ENCODE results near the gene SERPINB5. TPM values are rescaled to one million over a fixed set of nuclear protein-coding genes. Genes with fewer than 3 reads are reported as not detected.

SERPINB5 gene
- total and polyA plus RNA-seq, 4 donors, result 0.10 to 2.3 TPM; not detected in 2

DNA sequence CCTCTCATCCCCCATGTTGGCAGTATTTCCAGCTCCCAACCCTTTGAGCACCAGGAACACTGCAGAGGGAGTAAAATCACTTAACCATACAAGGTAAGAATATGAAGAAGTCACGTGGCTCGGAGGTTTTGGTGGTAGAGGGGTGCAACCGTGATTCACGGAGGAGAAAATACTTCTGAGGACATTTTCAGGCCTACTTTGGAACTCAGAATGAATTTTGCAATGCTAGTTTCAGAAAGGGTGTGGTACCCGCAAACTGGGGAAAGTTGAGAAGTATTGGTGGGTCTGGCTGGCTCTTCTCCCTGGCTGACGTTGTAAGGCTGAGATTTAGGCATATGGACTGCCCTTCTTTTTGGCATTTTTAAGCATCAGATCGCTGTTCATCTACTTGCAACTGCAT is 442 bp downstream of the SERPINB5 start:
- DNase-seq, result no peak
- WGBS, 2 donors, result 85 to 89% methylated on average over 7 of the region's 7 CpGs
- peaks cover 0 to 2% of the 10 kb centered on the region in 2 donors for H3K27me3 ChIP-seq (ENCODE audit: control insufficient read depth in 1 of 2, insufficient read depth in 2 of 2, low read length in 1 of 2)
- H3K27ac ChIP-seq (ENCODE audit: low read depth in 1 of 2, low read length in 2 of 2), result no peak overlapping the region
- intact Hi-C loops (cut with DNase I), result no loop called here
- H3K4me3 ChIP-seq (ENCODE audit: low read length in 2 of 2), result no peak overlapping the region
- H3K9me3 ChIP-seq (ENCODE audit: control insufficient read depth, low read length), result no peaks in the 10 kb centered on the region
- H3K36me3 ChIP-seq (ENCODE audit: control insufficient read depth in 1 of 2, insufficient read depth in 2 of 2, low read length in 1 of 2), result no peaks in the 10 kb centered on the region
- no peak for ATAC-seq (ENCODE audit: low FRiP score)
- no peaks in the 10 kb centered on the region for H3K4me1 ChIP-seq (ENCODE audit: control insufficient read depth in 1 of 2, insufficient read depth in 2 of 2, low read length in 2 of 2)

DNA sequence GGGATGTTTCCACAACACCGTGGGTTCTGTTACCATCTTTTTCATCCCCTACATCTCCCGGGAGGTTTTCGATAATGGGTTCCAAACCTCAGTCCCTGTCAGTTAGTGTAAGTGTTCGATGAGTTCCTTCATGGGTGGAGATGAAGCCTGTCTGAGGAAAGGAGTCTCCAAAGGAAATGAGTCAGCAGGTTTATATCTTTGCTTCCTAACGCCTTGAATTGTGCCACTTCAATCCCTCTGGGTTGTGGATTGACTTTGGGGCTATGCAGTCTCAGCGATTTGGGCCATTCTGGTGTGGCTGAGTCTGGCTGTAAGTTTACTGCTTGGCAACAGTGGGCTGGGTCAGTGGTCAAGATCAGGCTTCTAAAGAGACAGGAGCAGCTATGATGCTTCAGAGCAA is 1.2 kb downstream of the SERPINB5 start:
- ATAC-seq (ENCODE audit: low FRiP score) (no peak), DNase-seq (no peak)
- 78 to 82% methylated on average over 6 of the region's 6 CpGs for WGBS, 2 donors
- H3K27ac ChIP-seq (ENCODE audit: low read depth in 1 of 2, low read length in 2 of 2), result no peak overlapping the region
- intact Hi-C loops (cut with DNase I), result no loop called here
- no peaks in the 10 kb centered on the region for H3K4me1 ChIP-seq (ENCODE audit: control insufficient read depth in 1 of 2, insufficient read depth in 2 of 2, low read length in 2 of 2)
- H3K9me3 ChIP-seq (ENCODE audit: control insufficient read depth, low read length), result no peaks in the 10 kb centered on the region
- no peaks in the 10 kb centered on the region for H3K36me3 ChIP-seq (ENCODE audit: control insufficient read depth in 1 of 2, insufficient read depth in 2 of 2, low read length in 1 of 2)
- H3K4me3 ChIP-seq (ENCODE audit: low read length in 2 of 2), result no peak overlapping the region
- peaks cover 0 to 2% of the 10 kb centered on the region in 2 donors for H3K27me3 ChIP-seq (ENCODE audit: control insufficient read depth in 1 of 2, insufficient read depth in 2 of 2, low read length in 1 of 2)

DNA sequence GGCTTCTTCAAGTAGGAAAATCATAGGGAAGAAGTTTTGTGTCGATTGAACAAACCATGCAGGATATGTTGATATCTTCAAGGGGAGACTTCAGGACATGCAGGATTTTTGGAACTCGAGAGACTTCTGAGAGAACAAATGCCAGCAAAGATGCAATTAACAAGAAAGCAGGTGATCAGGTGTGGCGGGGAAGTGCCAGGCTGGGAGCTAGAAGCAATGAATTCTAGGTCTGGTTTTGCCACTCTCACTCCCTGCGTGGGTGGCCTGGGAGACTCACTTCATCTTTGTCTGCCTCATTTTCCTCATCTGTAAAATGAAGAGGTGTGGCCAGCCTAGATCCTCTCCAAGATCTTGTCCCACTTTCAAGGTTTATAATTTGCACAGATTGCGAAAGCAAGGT is 3.1 kb downstream of the SERPINB5 start:
- no peaks in the 10 kb centered on the region for H3K9me3 ChIP-seq (ENCODE audit: control insufficient read depth, low read length)
- H3K4me3 ChIP-seq (ENCODE audit: low read length in 2 of 2), result no peak overlapping the region
- H3K27ac ChIP-seq (ENCODE audit: low read depth in 1 of 2, low read length in 2 of 2), result no peak overlapping the region
- ATAC-seq (ENCODE audit: low FRiP score) (no peak), DNase-seq (no peak)
- H3K36me3 ChIP-seq (ENCODE audit: control insufficient read depth in 1 of 2, insufficient read depth in 2 of 2, low read length in 1 of 2), result no peaks in the 10 kb centered on the region
- H3K4me1 ChIP-seq (ENCODE audit: control insufficient read depth in 1 of 2, insufficient read depth in 2 of 2, low read length in 2 of 2), result no peaks in the 10 kb centered on the region
- H3K27me3 ChIP-seq (ENCODE audit: control insufficient read depth in 1 of 2, insufficient read depth in 2 of 2, low read length in 1 of 2), result peaks cover 0 to 2% of the 10 kb centered on the region in 2 donors
- intact Hi-C loops (cut with DNase I), result no loop called here
- WGBS, 2 donors, result 80 to 81% methylated on average over 5 of the region's 5 CpGs

DNA sequence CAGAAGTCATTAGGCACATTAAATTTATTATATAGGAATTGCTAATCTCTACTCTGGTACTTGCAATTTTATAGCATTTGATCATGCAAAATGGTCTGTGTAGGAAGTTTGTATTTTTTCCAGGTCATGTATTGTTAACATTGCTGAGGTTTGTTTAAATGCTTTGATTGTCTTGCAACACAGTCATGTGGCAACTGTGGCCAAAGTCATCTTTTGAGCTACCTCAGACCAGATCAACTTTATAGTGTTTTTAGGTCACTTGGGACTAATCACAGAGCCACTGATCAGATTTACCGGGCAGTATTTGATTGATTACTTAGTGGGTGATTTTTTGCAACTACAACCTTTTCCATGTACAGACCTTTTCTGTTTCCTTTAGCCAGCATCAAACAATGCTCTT is 3.7 kb downstream of the SERPINB5 start:
- Histone ChIP-seq H3K9me3 (ENCODE audit: control insufficient read depth, low read length) (no peaks in the 10 kb centered on the region), H3K27ac (ENCODE audit: low read depth in 1 of 2, low read length in 2 of 2) (no peak overlapping the region), H3K36me3 (ENCODE audit: control insufficient read depth in 1 of 2, insufficient read depth in 2 of 2, low read length in 1 of 2) (no peaks in the 10 kb centered on the region), H3K4me1 (ENCODE audit: control insufficient read depth in 1 of 2, insufficient read depth in 2 of 2, low read length in 2 of 2) (no peaks in the 10 kb centered on the region), H3K27me3 (ENCODE audit: control insufficient read depth in 1 of 2, insufficient read depth in 2 of 2, low read length in 1 of 2) (peaks cover 0 to 2% of the 10 kb centered on the region in 2 donors), H3K4me3 (ENCODE audit: low read length in 2 of 2) (no peak overlapping the region)
- DNase-seq (no peak), ATAC-seq (ENCODE audit: low FRiP score) (no peak)
- 38 to 65% methylated on average over 1 of the region's 1 CpG for WGBS, 2 donors
- intact Hi-C loops (cut with DNase I), result no loop called here

DNA sequence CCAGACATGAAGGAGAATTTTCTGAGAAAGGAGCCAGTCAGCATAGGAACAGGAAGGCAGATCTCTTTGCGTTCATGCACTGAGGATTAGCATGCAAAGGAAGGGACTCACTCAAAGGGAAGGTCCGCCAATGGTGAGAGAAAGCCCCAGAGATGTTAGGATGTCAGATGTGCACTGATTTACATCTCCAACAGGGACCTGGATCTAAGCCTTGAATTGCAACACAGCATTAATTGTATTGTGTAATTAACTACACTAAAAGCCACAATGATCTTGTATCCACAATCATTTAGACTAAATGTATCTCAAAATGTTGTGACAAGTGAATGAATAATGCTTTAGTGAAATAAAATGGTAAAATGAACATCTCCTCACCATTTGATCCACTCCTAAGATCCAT is 4.2 kb downstream of the SERPINB5 start:
- Histone ChIP-seq H3K27ac (ENCODE audit: low read depth in 1 of 2, low read length in 2 of 2) (no peak overlapping the region), H3K36me3 (ENCODE audit: control insufficient read depth in 1 of 2, insufficient read depth in 2 of 2, low read length in 1 of 2) (no peaks in the 10 kb centered on the region), H3K9me3 (ENCODE audit: control insufficient read depth, low read length) (no peaks in the 10 kb centered on the region), H3K4me3 (ENCODE audit: low read length in 2 of 2) (no peak overlapping the region), H3K27me3 (ENCODE audit: control insufficient read depth in 1 of 2, insufficient read depth in 2 of 2, low read length in 1 of 2) (peaks cover 0 to 2% of the 10 kb centered on the region in 2 donors), H3K4me1 (ENCODE audit: control insufficient read depth in 1 of 2, insufficient read depth in 2 of 2, low read length in 2 of 2) (no peaks in the 10 kb centered on the region)
- intact Hi-C loops (cut with DNase I), result no loop called here
- ATAC-seq (ENCODE audit: low FRiP score), result no peak
- 72 to 78% methylated on average over 2 of the region's 2 CpGs for WGBS, 2 donors
- no peak for DNase-seq

DNA sequence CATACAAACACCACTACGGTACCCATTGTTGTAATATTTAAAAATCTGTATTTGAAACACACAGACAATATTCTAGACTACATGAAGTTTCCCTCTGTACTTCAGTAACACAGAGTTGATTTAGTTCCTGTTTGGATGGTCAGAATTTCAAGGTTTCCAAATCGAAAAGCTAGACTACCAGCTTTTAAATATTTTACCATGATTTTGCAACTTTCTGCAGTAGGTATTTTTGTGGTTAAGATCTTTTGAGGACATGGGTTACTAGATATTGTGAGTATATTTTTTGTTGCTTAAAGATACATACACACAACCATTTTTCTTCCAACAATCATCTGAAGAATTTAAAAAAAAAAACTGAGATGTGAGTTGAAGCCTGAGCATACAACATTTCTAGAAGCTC is 10.9 kb downstream of the SERPINB5 start:
- ATAC-seq (ENCODE audit: low FRiP score) (no peak), DNase-seq (no peak)
- H3K9me3 ChIP-seq (ENCODE audit: control insufficient read depth, low read length), result no peaks in the 10 kb centered on the region
- H3K36me3 ChIP-seq (ENCODE audit: control insufficient read depth in 1 of 2, insufficient read depth in 2 of 2, low read length in 1 of 2), result no peaks in the 10 kb centered on the region
- WGBS, 2 donors, result 68 to 71% methylated on average over 2 of the region's 2 CpGs
- no peak overlapping the region for H3K27ac ChIP-seq (ENCODE audit: low read depth in 1 of 2, low read length in 2 of 2)
- H3K4me1 ChIP-seq (ENCODE audit: control insufficient read depth in 1 of 2, insufficient read depth in 2 of 2, low read length in 2 of 2), result no peaks in the 10 kb centered on the region
- H3K4me3 ChIP-seq (ENCODE audit: low read length in 2 of 2), result no peak overlapping the region
- intact Hi-C loops (cut with DNase I), result no loop called here
- H3K27me3 ChIP-seq (ENCODE audit: control insufficient read depth in 1 of 2, insufficient read depth in 2 of 2, low read length in 1 of 2), result no peaks in the 10 kb centered on the region

DNA sequence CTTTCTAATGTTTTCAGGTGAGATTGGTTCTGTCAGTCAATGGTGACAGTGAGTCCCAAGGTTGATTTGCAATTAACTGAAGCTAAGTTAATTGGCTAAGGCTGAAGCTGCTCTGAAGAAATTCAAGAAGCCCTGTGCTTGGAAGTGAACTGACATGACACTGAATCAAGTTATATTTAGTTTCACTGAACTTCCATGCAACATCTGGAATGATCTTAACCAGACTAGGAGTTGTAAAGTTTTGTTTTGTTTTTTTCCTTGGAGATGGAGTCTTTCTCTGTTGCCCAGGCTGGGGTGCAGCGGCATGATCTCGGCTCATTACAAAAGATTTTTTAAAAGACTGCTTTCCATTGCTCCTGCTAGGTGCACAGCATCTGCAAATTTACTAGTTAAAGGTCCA is 11.4 kb downstream of the SERPINB5 start:
- Histone ChIP-seq H3K9me3 (ENCODE audit: control insufficient read depth, low read length) (no peaks in the 10 kb centered on the region), H3K36me3 (ENCODE audit: control insufficient read depth in 1 of 2, insufficient read depth in 2 of 2, low read length in 1 of 2) (no peaks in the 10 kb centered on the region), H3K27me3 (ENCODE audit: control insufficient read depth in 1 of 2, insufficient read depth in 2 of 2, low read length in 1 of 2) (no peaks in the 10 kb centered on the region), H3K27ac (ENCODE audit: low read depth in 1 of 2, low read length in 2 of 2) (no peak overlapping the region), H3K4me3 (ENCODE audit: low read length in 2 of 2) (no peak overlapping the region), H3K4me1 (ENCODE audit: control insufficient read depth in 1 of 2, insufficient read depth in 2 of 2, low read length in 2 of 2) (no peaks in the 10 kb centered on the region)
- DNase-seq (no peak), ATAC-seq (ENCODE audit: low FRiP score) (no peak)
- 66 to 71% methylated on average over 2 of the region's 2 CpGs for WGBS, 2 donors
- intact Hi-C loops (cut with DNase I), result no loop called here

DNA sequence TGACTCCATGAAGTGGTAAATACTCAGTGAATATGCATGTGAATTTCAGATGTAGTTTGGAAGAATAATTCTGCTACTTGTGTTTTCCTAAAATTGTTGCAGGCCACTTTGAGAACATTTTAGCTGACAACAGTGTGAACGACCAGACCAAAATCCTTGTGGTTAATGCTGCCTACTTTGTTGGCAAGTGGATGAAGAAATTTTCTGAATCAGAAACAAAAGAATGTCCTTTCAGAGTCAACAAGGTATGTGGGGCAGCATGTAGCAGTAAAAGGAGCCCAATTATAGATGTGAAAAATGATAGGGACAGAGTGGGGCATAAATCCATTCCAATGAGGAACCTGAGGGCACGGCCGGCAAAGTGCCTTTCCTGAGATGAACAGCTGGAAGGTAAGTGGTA is 16.1 kb downstream of the SERPINB5 start:
- Histone ChIP-seq H3K4me3 (ENCODE audit: low read length in 2 of 2) (no peak overlapping the region), H3K4me1 (ENCODE audit: control insufficient read depth in 1 of 2, insufficient read depth in 2 of 2, low read length in 2 of 2) (no peaks in the 10 kb centered on the region), H3K36me3 (ENCODE audit: control insufficient read depth in 1 of 2, insufficient read depth in 2 of 2, low read length in 1 of 2) (no peaks in the 10 kb centered on the region), H3K9me3 (ENCODE audit: control insufficient read depth, low read length) (no peaks in the 10 kb centered on the region), H3K27me3 (ENCODE audit: control insufficient read depth in 1 of 2, insufficient read depth in 2 of 2, low read length in 1 of 2) (no peaks in the 10 kb centered on the region), H3K27ac (ENCODE audit: low read depth in 1 of 2, low read length in 2 of 2) (no peak overlapping the region)
- WGBS, 2 donors, result 64% methylated on average over 3 of the region's 3 CpGs
- ATAC-seq (ENCODE audit: low FRiP score) (no peak), DNase-seq (no peak)
- intact Hi-C loops (cut with DNase I), result no loop called here

DNA sequence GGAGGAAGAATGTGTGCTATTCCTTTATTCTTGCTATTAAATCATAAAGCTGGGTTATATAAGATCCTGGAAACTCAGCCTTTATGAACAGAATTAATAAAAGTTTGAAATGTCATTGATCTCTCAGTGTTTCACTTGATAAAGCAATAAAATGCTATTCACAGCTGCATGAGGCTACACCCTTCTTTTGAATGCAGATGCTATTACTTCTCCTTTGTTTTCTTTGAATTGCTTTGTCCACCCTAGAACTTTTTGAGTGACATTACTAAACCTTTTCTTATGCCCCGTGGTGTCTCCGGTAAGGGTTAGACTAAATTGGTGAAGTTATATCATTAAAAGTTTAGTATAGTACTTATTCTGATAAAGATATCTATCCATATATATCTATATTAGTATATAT is 18.9 kb downstream of the SERPINB5 start:
- 82 to 88% methylated on average over 2 of the region's 2 CpGs for WGBS, 2 donors
- Histone ChIP-seq H3K4me3 (ENCODE audit: low read length in 2 of 2) (no peak overlapping the region), H3K27ac (ENCODE audit: low read depth in 1 of 2, low read length in 2 of 2) (no peak overlapping the region), H3K36me3 (ENCODE audit: control insufficient read depth in 1 of 2, insufficient read depth in 2 of 2, low read length in 1 of 2) (no peaks in the 10 kb centered on the region), H3K4me1 (ENCODE audit: control insufficient read depth in 1 of 2, insufficient read depth in 2 of 2, low read length in 2 of 2) (no peaks in the 10 kb centered on the region), H3K9me3 (ENCODE audit: control insufficient read depth, low read length) (no peaks in the 10 kb centered on the region), H3K27me3 (ENCODE audit: control insufficient read depth in 1 of 2, insufficient read depth in 2 of 2, low read length in 1 of 2) (no peaks in the 10 kb centered on the region)
- intact Hi-C loops (cut with DNase I), result no loop called here
- ATAC-seq (ENCODE audit: low FRiP score) (no peak), DNase-seq (no peak)

All from aorta (tissue), 5 donors.